Esophagus muscularis mucosa (tissue), 4 donors: Measurements from ENCODE around the gene SLC2A1.

Experiments used
- EP300 ChIP-seq: sonication (generic); formaldehyde crosslinking; IDR thresholded peaks from one replicate; pipeline ENCODE4 v1.6.1; 2017; ENCODE audit warnings: antibody characterized with exemption
- POLR2A ChIP-seq: fragments of 450-650 bp; IDR thresholded peaks from one replicate; pipeline ENCODE4 v1.6.1; 2017; ENCODE audit warnings: antibody characterized with exemption, moderate library complexity, mild to moderate bottlenecking, low read depth
- TF ChIP-seq, protein P1 (sequence below), 3 experiments: fragments of 200-600 bp in 2 of 3; fragments of 450-650 bp in 1 of 3; sonication (generic) in 2 of 3; IDR thresholded peaks; one replicate each; pipeline ENCODE4 v1.5.1; 2017 to 2019; ENCODE audit warnings: antibody characterized with exemption in 3 of 3, mild to moderate bottlenecking in 2 of 3, moderate library complexity in 1 of 3

GRCh38 chr1:42956739-42957138 lies 1.9 kb downstream of the SLC2A1 start:
- TF ChIP-seq, protein P1, sequence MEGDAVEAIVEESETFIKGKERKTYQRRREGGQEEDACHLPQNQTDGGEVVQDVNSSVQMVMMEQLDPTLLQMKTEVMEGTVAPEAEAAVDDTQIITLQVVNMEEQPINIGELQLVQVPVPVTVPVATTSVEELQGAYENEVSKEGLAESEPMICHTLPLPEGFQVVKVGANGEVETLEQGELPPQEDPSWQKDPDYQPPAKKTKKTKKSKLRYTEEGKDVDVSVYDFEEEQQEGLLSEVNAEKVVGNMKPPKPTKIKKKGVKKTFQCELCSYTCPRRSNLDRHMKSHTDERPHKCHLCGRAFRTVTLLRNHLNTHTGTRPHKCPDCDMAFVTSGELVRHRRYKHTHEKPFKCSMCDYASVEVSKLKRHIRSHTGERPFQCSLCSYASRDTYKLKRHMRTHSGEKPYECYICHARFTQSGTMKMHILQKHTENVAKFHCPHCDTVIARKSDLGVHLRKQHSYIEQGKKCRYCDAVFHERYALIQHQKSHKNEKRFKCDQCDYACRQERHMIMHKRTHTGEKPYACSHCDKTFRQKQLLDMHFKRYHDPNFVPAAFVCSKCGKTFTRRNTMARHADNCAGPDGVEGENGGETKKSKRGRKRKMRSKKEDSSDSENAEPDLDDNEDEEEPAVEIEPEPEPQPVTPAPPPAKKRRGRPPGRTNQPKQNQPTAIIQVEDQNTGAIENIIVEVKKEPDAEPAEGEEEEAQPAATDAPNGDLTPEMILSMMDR (IDR thresholded peaks at IDR 0.05): no peak
- no peak for TF ChIP-seq EP300
- no peak for TF ChIP-seq POLR2A
